Smooth muscle cell (in vitro differentiated cells): Measurements from ENCODE around the gene GBP7. TPM values are rescaled to one million over a fixed set of nuclear protein-coding genes. Genes with fewer than 3 reads are reported as not detected.

Source experiments
- DNase-seq: peaks from one replicate; lab custom pipeline; 2025; ENCODE audit not compliant: unreplicated experiment; lab: John Stamatoyannopoulos, UW
- H2AFZ ChIP-seq: fragments of 200-600 bp; sonication (generic); 2 replicates; pipeline ENCODE4 v1.6.0; 2016; ENCODE audit warnings: antibody characterized with exemption, low read depth, mild to moderate bottlenecking
- H3F3A ChIP-seq: fragments of 200-600 bp; sonication (generic); 2 replicates; pipeline ENCODE4 v1.6.0; 2017; ENCODE audit warnings: antibody characterized with exemption, low read depth
- H3K27ac ChIP-seq: fragments of 200-600 bp; sonication (generic); 2 replicates; pipeline ENCODE4 v1.5.1; 2016; ENCODE audit warnings: low read depth, mild to moderate bottlenecking
- H3K27me3 ChIP-seq: fragments of 200-600 bp; sonication (generic); 2 replicates; pipeline ENCODE4 v1.6.1; 2016; ENCODE audit warnings: low read depth, mild to moderate bottlenecking
- H3K36me3 ChIP-seq: fragments of 200-600 bp; sonication (generic); 2 replicates; pipeline ENCODE4 v1.5.1; 2016; ENCODE audit warnings: low read depth
- H3K4me1 ChIP-seq: fragments of 200-600 bp; sonication (generic); 2 replicates; pipeline ENCODE4 v1.5.1; 2016; ENCODE audit warnings: low read depth
- H3K4me2 ChIP-seq: fragments of 200-600 bp; sonication (generic); 2 replicates; pipeline ENCODE4 v1.6.0; 2016; ENCODE audit warnings: mild to moderate bottlenecking
- H3K4me3 ChIP-seq: fragments of 200-600 bp; sonication (generic); 2 replicates; pipeline ENCODE4 v1.5.1; 2016; ENCODE audit warnings: mild to moderate bottlenecking
- H3K79me2 ChIP-seq: fragments of 200-600 bp; sonication (generic); 2 replicates; pipeline ENCODE4 v1.6.0; 2016; ENCODE audit warnings: low read depth, mild to moderate bottlenecking
- H3K9ac ChIP-seq: fragments of 200-600 bp; sonication (generic); 2 replicates; pipeline ENCODE4 v1.6.0; 2016; ENCODE audit warnings: low read depth
- H3K9me3 ChIP-seq: fragments of 200-600 bp; sonication (generic); replicated peaks from 2 replicates; pipeline ENCODE4 v1.5.1; 2016; ENCODE audit warnings: low read depth
- H4K20me1 ChIP-seq: fragments of 200-600 bp; sonication (generic); 2 replicates; pipeline ENCODE4 v1.6.0; 2016; ENCODE audit warnings: low read depth
- CTCF ChIP-seq: fragments of 200-600 bp; sonication (generic); IDR thresholded peaks from 2 replicates; pipeline ENCODE4 v1.5.1; 2017; ENCODE audit warnings: borderline replicate concordance, mild to moderate bottlenecking, antibody characterized with exemption; ENCODE audit not compliant: insufficient read depth, poor library complexity, severe bottlenecking
- WGBS: methylation state at CpG from one replicate; pipeline ENCODE4 v1.1.7; 2016; ENCODE audit warnings: low lambda C conversion rate; 5-methylcytosine and 5-hydroxymethylcytosine counted together
- polyA plus RNA-seq: library from polyadenylated mRNA; unstranded; fragments of >200 nt; fragmentation: Nextera tagmentation; extraction: Ambion mirVana; gene quantifications from 2 replicates; pipeline ENCODE4 v1.2.1, GENCODE V29; 2016
- total RNA-seq: library from RNA; depleted of rRNA; stranded (reverse); fragments of >200 nt; gene quantifications from 2 replicates; pipeline ENCODE4 v1.2.3, GENCODE V29; 2014

GBP7 gene
- total and polyA plus RNA-seq, 2 experiments from 2014 or later, result not detected

- H3K36me3 ChIP-seq, result no peaks in the 10 kb centered on the region
- TF ChIP-seq CTCF, result no peak
- no peaks in the 10 kb centered on the region for H3K9me3 ChIP-seq
- no peak overlapping the region for H3K9ac ChIP-seq
- no peaks in the 10 kb centered on the region for H4K20me1 ChIP-seq
- DNase-seq, result no peak
- H3K79me2 ChIP-seq, result no peaks in the 10 kb centered on the region
- peak overlapping the region; percentile 76 for H3K4me2 ChIP-seq
- H2AFZ ChIP-seq, result peak overlapping the region; percentile 73
- peaks cover 6% of the 10 kb centered on the region for H3F3A ChIP-seq
- peak overlapping the region; percentile 35 for H3K4me3 ChIP-seq
- H3K27me3 ChIP-seq, result no peaks in the 10 kb centered on the region
- WGBS, result 26% methylated on average over 8 of the region's 8 CpGs
- H3K4me1 ChIP-seq, result no peaks in the 10 kb centered on the region
- no peak overlapping the region for H3K27ac ChIP-seq
Observed at GRCh38 chr1:89198081-89198480, 22.3 kb upstream of the GBP7 start.

- Histone ChIP-seq H3K4me2 (no peak overlapping the region), H3K36me3 (no peaks in the 10 kb centered on the region), H3F3A (no peaks in the 10 kb centered on the region), H2AFZ (no peak overlapping the region), H3K4me3 (no peak overlapping the region), H3K79me2 (no peaks in the 10 kb centered on the region), H3K9ac (no peak overlapping the region), H3K27ac (no peak overlapping the region), H4K20me1 (no peaks in the 10 kb centered on the region), H3K9me3 (no peaks in the 10 kb centered on the region), H3K27me3 (no peaks in the 10 kb centered on the region), H3K4me1 (no peaks in the 10 kb centered on the region)
- TF ChIP-seq CTCF, result no peak
- 88% methylated on average over 3 of the region's 3 CpGs for WGBS
- no peak for DNase-seq
Observed at GRCh38 chr1:89195476-89195875, 19.7 kb upstream of the GBP7 start.

GRCh38 chr1:89191314-89191713 lies 15.5 kb upstream of the GBP7 start:
- Histone ChIP-seq H3K27ac (no peak overlapping the region), H3K36me3 (no peaks in the 10 kb centered on the region), H3K4me1 (no peaks in the 10 kb centered on the region), H3K79me2 (no peaks in the 10 kb centered on the region), H3K9me3 (no peaks in the 10 kb centered on the region), H3K9ac (no peak overlapping the region), H2AFZ (no peak overlapping the region), H4K20me1 (no peaks in the 10 kb centered on the region), H3K4me3 (no peak overlapping the region), H3K4me2 (no peak overlapping the region), H3K27me3 (no peaks in the 10 kb centered on the region), H3F3A (no peaks in the 10 kb centered on the region)
- TF ChIP-seq CTCF, result no peak
- DNase-seq, result no peak
- 87% methylated on average over 5 of the region's 5 CpGs for WGBS

- H3K79me2 ChIP-seq, result no peaks in the 10 kb centered on the region
- no peaks in the 10 kb centered on the region for H3K36me3 ChIP-seq
- no peak overlapping the region for H3K4me2 ChIP-seq
- DNase-seq, result no peak
- no peaks in the 10 kb centered on the region for H3F3A ChIP-seq
- WGBS, result 90% methylated on average over 4 of the region's 4 CpGs
- H3K9ac ChIP-seq, result no peak overlapping the region
- H3K27ac ChIP-seq, result no peak overlapping the region
- H4K20me1 ChIP-seq, result no peaks in the 10 kb centered on the region
- H3K27me3 ChIP-seq, result no peaks in the 10 kb centered on the region
- no peaks in the 10 kb centered on the region for H3K9me3 ChIP-seq
- no peak for TF ChIP-seq CTCF
- no peak overlapping the region for H3K4me3 ChIP-seq
- H2AFZ ChIP-seq, result no peak overlapping the region
- H3K4me1 ChIP-seq, result no peaks in the 10 kb centered on the region
Observed at GRCh38 chr1:89190017-89190416, 14.2 kb upstream of the GBP7 start.
